Ovary (tissue), 3 donors: ENCODE data around the gene KRT17.
"Not testable (repeated sequence)": the region's sequence is repeated elsewhere in the genome, so short reads cannot be mapped to it uniquely, and the experiment has no call there.

Source experiments
- CTCF ChIP-seq, 3 donors: fragments of 450-650 bp in 2 of 3; fragments of 200-600 bp in 1 of 3; IDR thresholded peaks; one replicate each; pipeline versions ENCODE4 v1.5.1 to v1.8.0; 2016 to 2022; ENCODE audit warnings: antibody characterized with exemption in 3 of 3, mild to moderate bottlenecking in 1 of 3
- EP300 ChIP-seq: sonication (generic); formaldehyde crosslinking; IDR thresholded peaks from one replicate; pipeline ENCODE4 v1.6.1; 2017; ENCODE audit warnings: antibody characterized with exemption
- donor health status: DM: no; HTN: no; CAD: no.

GRCh38 chr17:41623184-41623861, 1.1 kb downstream of the KRT17 start:
- not testable (repeated sequence) for TF ChIP-seq CTCF (IDR thresholded peaks at IDR 0.05); EP300
